CD4-positive, alpha-beta T cell (primary cell): ENCODE measurements around the gene ABHD8. TPM values are rescaled to one million over a fixed set of nuclear protein-coding genes. Genes with fewer than 3 reads are reported as not detected.

Source experiments
- ATAC-seq: fragments of 200-7000 bp; cut with Tn5 transposase; one replicate; pipeline ENCODE4 v1.10.0; 2022; ENCODE audit warnings: mild to moderate bottlenecking; ENCODE audit not compliant: poor library complexity
- CTCF ChIA-PET: fragments of 350-600 bp; sonication (Branson Sonifier 250); formaldehyde crosslinking; loops from one replicate; lab custom pipeline; 2021; ENCODE audit warnings: antibody characterized with exemption, inconsistent platforms; lab: Charles Lee
- POLR2A ChIA-PET: fragments of 350-600 bp; sonication (Branson Sonifier 250); formaldehyde crosslinking; loops from one replicate; lab custom pipeline; 2021; ENCODE audit warnings: antibody characterized with exemption, inconsistent platforms; lab: Charles Lee
- DNase-seq, 14 experiments: peaks; one replicate each; pipeline ENCODE4 v3.0.0-alpha.2; 2013 to 2020; ENCODE audit warnings: mixed read lengths in 2 of 14
- H3K27ac ChIP-seq, 2 donors: one replicate each; pipeline versions ENCODE4 v1.5.1 to v1.7.0; 2013; ENCODE audit warnings: low read length in 2 of 2, low read depth in 1 of 2, mild to moderate bottlenecking in 1 of 2
- H3K27me3 ChIP-seq, 2 experiments: 1 replicate in 1 of 2; 2 replicates in 1 of 2; pipeline versions ENCODE4 v1.6.1 to v1.7.0; 2013; ENCODE audit warnings: low read length in 2 of 2, control low read depth in 1 of 2, mild to moderate bottlenecking in 1 of 2, moderate library complexity in 1 of 2; ENCODE audit not compliant: insufficient read depth in 2 of 2, control insufficient read depth in 1 of 2
- H3K36me3 ChIP-seq: one replicate; pipeline ENCODE4 v1.6.1; 2013; ENCODE audit warnings: low read length, control low read depth; ENCODE audit not compliant: insufficient read depth
- H3K4me1 ChIP-seq: one replicate; pipeline ENCODE4 v1.6.1; 2013; ENCODE audit warnings: low read length, control low read depth; ENCODE audit not compliant: insufficient read depth
- H3K4me3 ChIP-seq: one replicate; pipeline ENCODE4 v1.5.1; 2013; ENCODE audit warnings: mild to moderate bottlenecking, low read length, moderate library complexity
- H3K9me3 ChIP-seq, 2 experiments: 1 replicate in 1 of 2; 2 replicates in 1 of 2; pipeline versions ENCODE4 v1.6.1 to v1.7.0; 2013; ENCODE audit warnings: low read length in 2 of 2, mild to moderate bottlenecking in 2 of 2, control low read depth in 1 of 2, moderate library complexity in 1 of 2; ENCODE audit not compliant: control insufficient read depth in 1 of 2, insufficient read depth in 1 of 2
- H3K27ac Mint-ChIP-seq: one replicate; pipeline ENCODE4 v1.8.0; 2020; ENCODE audit warnings: mixed read lengths
- H3K27me3 Mint-ChIP-seq: one replicate; pipeline ENCODE4 v1.8.0; 2021; ENCODE audit warnings: mixed read lengths
- H3K36me3 Mint-ChIP-seq: one replicate; pipeline ENCODE4 v1.8.0; 2021; ENCODE audit warnings: low read depth, mixed read lengths
- H3K4me1 Mint-ChIP-seq: one replicate; pipeline ENCODE4 v1.8.0; 2021; ENCODE audit warnings: low read depth, mixed read lengths
- H3K4me3 Mint-ChIP-seq: one replicate; pipeline ENCODE4 v1.8.0; 2020; ENCODE audit warnings: mild to moderate bottlenecking, mixed read lengths
- H3K9me3 Mint-ChIP-seq: one replicate; pipeline ENCODE4 v1.8.0; 2020; ENCODE audit warnings: mixed read lengths
- CTCF ChIP-seq: fragments of 200-600 bp; IDR thresholded peaks from one replicate; pipeline ENCODE4 v1.8.0; 2022; ENCODE audit warnings: antibody characterized with exemption, mild to moderate bottlenecking
- intact Hi-C, 2 experiments: fragments of 100-400 bp; cut with DNase I in 1 of 2; cut with micrococcal nuclease in 1 of 2; formaldehyde crosslinking; loops; one replicate each; pipeline versions ENCODE4 v1.15.1 to v1.9.0; 2023 to 2025; cut with DNase I, micrococcal nuclease
- total RNA-seq, 174 experiments: library from RNA in 2 of 174; stranded (reverse) in 2 of 174; gene quantifications; one replicate each; pipeline ENCODE4 v1.2.3 and lab custom pipeline; 2021 to 2026

Gene ABHD8
- total RNA-seq, 2 experiments from 2014 or later: 4.4 to 4.6 TPM

GRCh38 chr19:17330262-17331044 is 27.2 kb upstream of the ABHD8 start:
- Histone ChIP-seq H3K27ac (no peak overlapping the region), H3K27me3 (no peaks in the 10 kb centered on the region), H3K4me3 (no peak overlapping the region), H3K9me3 (no peaks in the 10 kb centered on the region), H3K4me1 (peaks cover 52% of the 10 kb centered on the region), H3K36me3 (peaks cover 2% of the 10 kb centered on the region)
- Mint-ChIP-seq H3K27ac (peak overlapping the region; percentile 14), H3K4me1 (peaks cover 30% of the 10 kb centered on the region), H3K36me3 (peaks cover 9% of the 10 kb centered on the region), H3K4me3 (peak overlapping the region; percentile 73), H3K9me3 (no peaks in the 10 kb centered on the region), H3K27me3 (no peaks in the 10 kb centered on the region)
- DNase-seq (peak in 1 of 14 experiments; percentile 31), ATAC-seq (no peak)
- ChIA-PET POLR2A (interaction anchor here (0.5 to 3.5 kb wide), 3 partner anchors 21 to 247 kb away, joined by 3 to 29 read pairs (median 3); partner anchors contain the start of gene DDA1), CTCF (interaction anchor here (1.4 kb wide), 1 partner anchor 37 kb away, joined by 5 read pairs; no protein-coding TSS in a partner anchor)
- intact Hi-C loops: no loop called here
- TF ChIP-seq CTCF: no peak

GRCh38 chr19:17329366-17330261 is 26.4 kb upstream of the ABHD8 start:
- ChIA-PET CTCF (no interaction called here), POLR2A (interaction anchor here (0.5 to 3.5 kb wide), 3 partner anchors 20 to 246 kb away, joined by 3 to 29 read pairs (median 3); partner anchors contain the start of gene DDA1)
- Mint-ChIP-seq H3K27ac (no peak overlapping the region), H3K36me3 (peaks cover 6% of the 10 kb centered on the region), H3K27me3 (no peaks in the 10 kb centered on the region), H3K4me3 (peak overlapping the region; percentile 73), H3K9me3 (no peaks in the 10 kb centered on the region), H3K4me1 (peaks cover 22% of the 10 kb centered on the region)
- Histone ChIP-seq H3K27me3 (no peaks in the 10 kb centered on the region), H3K27ac (no peak overlapping the region), H3K9me3 (peaks cover 0 to 7% of the 10 kb centered on the region in 2 experiments), H3K36me3 (peaks cover 2% of the 10 kb centered on the region), H3K4me1 (peaks cover 45% of the 10 kb centered on the region), H3K4me3 (no peak overlapping the region)
- ATAC-seq (no peak), DNase-seq (peak in 1 of 14 experiments; percentile 42)
- intact Hi-C loops: no loop called here
- TF ChIP-seq CTCF: no peak
